Activated CD8-positive, alpha-beta T cell treated with anti-CD3 and anti-CD28 coated beads for 36 hours (primary cell): ENCODE measurements around the gene UFM1. TPM values are rescaled to one million over a fixed set of nuclear protein-coding genes. Genes with fewer than 3 reads are reported as not detected.

ENCODE experiments used
- ATAC-seq: fragments of 200-7000 bp; cut with Tn5 transposase; one replicate; pipeline ENCODE4 v1.10.0; 2021; ENCODE audit warnings: mild to moderate bottlenecking, moderate library complexity
- CTCF ChIA-PET: fragments of 350-600 bp; sonication (Branson Sonifier 250); formaldehyde crosslinking; loops from one replicate; lab custom pipeline; 2021; ENCODE audit warnings: antibody characterized with exemption; lab: Charles Lee
- POLR2A ChIA-PET: fragments of 350-600 bp; sonication (Branson Sonifier 250); formaldehyde crosslinking; loops from one replicate; lab custom pipeline; 2021; ENCODE audit warnings: antibody characterized with exemption; lab: Charles Lee
- DNase-seq: peaks from one replicate; pipeline ENCODE4 v3.0.0-alpha.2; 2020
- H3K27ac Mint-ChIP-seq: one replicate; pipeline ENCODE4 v1.8.0; 2021; ENCODE audit warnings: mild to moderate bottlenecking, mixed read lengths
- H3K27me3 Mint-ChIP-seq: one replicate; pipeline ENCODE4 v1.8.0; 2021; ENCODE audit warnings: mixed read lengths
- H3K36me3 Mint-ChIP-seq: one replicate; pipeline ENCODE4 v1.8.0; 2021; ENCODE audit warnings: low read depth, mixed read lengths
- H3K4me1 Mint-ChIP-seq: one replicate; pipeline ENCODE4 v1.8.0; 2021; ENCODE audit warnings: low read depth, mixed read lengths
- H3K4me3 Mint-ChIP-seq: one replicate; pipeline ENCODE4 v1.8.0; 2021; ENCODE audit warnings: mild to moderate bottlenecking, moderate library complexity, mixed read lengths
- H3K9me3 Mint-ChIP-seq: one replicate; pipeline ENCODE4 v1.8.0; 2021; ENCODE audit warnings: mixed read lengths
- CTCF ChIP-seq: fragments of 200-600 bp; IDR thresholded peaks from one replicate; pipeline ENCODE4 v1.8.0; 2022; ENCODE audit warnings: antibody characterized with exemption, mild to moderate bottlenecking
- intact Hi-C: fragments of 100-400 bp; cut with micrococcal nuclease; formaldehyde crosslinking; loops from one replicate; pipeline ENCODE4 v1.10.0; 2022
- total RNA-seq, 2 experiments: library from RNA; stranded (reverse); gene quantifications; one replicate each; pipeline ENCODE4 v1.2.3, GENCODE V29; 2021

Gene UFM1
- total RNA-seq, 2 experiments from 2014 or later: 45.6 to 46.2 TPM

- POLR2A ChIA-PET: no interaction called here
- DNase-seq (no peak), ATAC-seq (no peak)
- no peak for TF ChIP-seq CTCF
- intact Hi-C loops: no loop called here
- Mint-ChIP-seq H3K27me3 (peaks cover 23% of the 10 kb centered on the region), H3K27ac (no peak overlapping the region), H3K36me3 (no peaks in the 10 kb centered on the region), H3K4me1 (peaks cover 3% of the 10 kb centered on the region), H3K9me3 (no peaks in the 10 kb centered on the region), H3K4me3 (no peak overlapping the region)
- CTCF ChIA-PET: interaction anchor here (1.7 kb wide), 1 partner anchor 25 kb away, joined by 3 read pairs; no protein-coding TSS in a partner anchor
Measured at GRCh38 chr13:38399535-38399934, 49.9 kb downstream of the UFM1 start.

- no peaks in the 10 kb centered on the region for H3K36me3 Mint-ChIP-seq
- peaks cover 19% of the 10 kb centered on the region for H3K27me3 Mint-ChIP-seq
- ChIA-PET POLR2A (interaction anchor here (0.7 kb wide), 1 partner anchor 637 kb away, joined by 3 read pairs; the partner anchor contains the start of gene NHLRC3), CTCF (no interaction called here)
- no peak for DNase-seq
- no peak for TF ChIP-seq CTCF
- H3K4me3 Mint-ChIP-seq: no peak overlapping the region
- H3K27ac Mint-ChIP-seq: no peak overlapping the region
- no peaks in the 10 kb centered on the region for H3K9me3 Mint-ChIP-seq
- intact Hi-C loops: no loop called here
- ATAC-seq: no peak
- H3K4me1 Mint-ChIP-seq: peaks cover 3% of the 10 kb centered on the region
Measured at GRCh38 chr13:38401276-38401675, 51.6 kb downstream of the UFM1 start.

GRCh38 chr13:38405216-38405615 is 55.6 kb downstream of the UFM1 start:
- no peaks in the 10 kb centered on the region for H3K9me3 Mint-ChIP-seq
- DNase-seq (no peak), ATAC-seq (no peak)
- H3K4me1 Mint-ChIP-seq: no peaks in the 10 kb centered on the region
- H3K27ac Mint-ChIP-seq: no peak overlapping the region
- no peak for TF ChIP-seq CTCF
- H3K36me3 Mint-ChIP-seq: no peaks in the 10 kb centered on the region
- ChIA-PET POLR2A (no interaction called here), CTCF (no interaction called here)
- intact Hi-C loops: no loop called here
- H3K4me3 Mint-ChIP-seq: no peak overlapping the region
- peaks cover 17% of the 10 kb centered on the region for H3K27me3 Mint-ChIP-seq

GRCh38 chr13:38409771-38410170 is 60.1 kb downstream of the UFM1 start:
- H3K27ac Mint-ChIP-seq: no peak overlapping the region
- intact Hi-C loops: no loop called here
- CTCF ChIA-PET: no interaction called here
- H3K9me3 Mint-ChIP-seq: no peaks in the 10 kb centered on the region
- peaks cover 5% of the 10 kb centered on the region for H3K27me3 Mint-ChIP-seq
- no peaks in the 10 kb centered on the region for H3K4me1 Mint-ChIP-seq
- H3K4me3 Mint-ChIP-seq: no peak overlapping the region
- no peak for TF ChIP-seq CTCF
- DNase-seq (no peak), ATAC-seq (no peak)
- POLR2A ChIA-PET: no interaction called here
- no peaks in the 10 kb centered on the region for H3K36me3 Mint-ChIP-seq

GRCh38 chr13:38412266-38412665 is 62.6 kb downstream of the UFM1 start:
- no peak for TF ChIP-seq CTCF
- intact Hi-C loops: no loop called here
- H3K4me1 Mint-ChIP-seq: peaks cover 6% of the 10 kb centered on the region
- no peak overlapping the region for H3K4me3 Mint-ChIP-seq
- no peak for DNase-seq
- peaks cover 4% of the 10 kb centered on the region for H3K27me3 Mint-ChIP-seq
- POLR2A ChIA-PET: no interaction called here
- no peak for ATAC-seq
- no peak overlapping the region for H3K27ac Mint-ChIP-seq
- CTCF ChIA-PET: interaction anchor here (0.8 kb wide), 1 partner anchor 15 kb away, joined by 3 read pairs; no protein-coding TSS in a partner anchor
- no peaks in the 10 kb centered on the region for H3K36me3 Mint-ChIP-seq
- H3K9me3 Mint-ChIP-seq: no peaks in the 10 kb centered on the region
